Measurements from ENCODE around the gene MGAT3. TPM values are rescaled to one million over a fixed set of nuclear protein-coding genes. Genes with fewer than 3 reads are reported as not detected.
A peak's percentile ranks its signal among the peaks of the same experiment; 100 is the strongest.

The MGAT3 gene
- total RNA-seq, 1 experiment from 2014 or later, result 0.20 TPM

DNA sequence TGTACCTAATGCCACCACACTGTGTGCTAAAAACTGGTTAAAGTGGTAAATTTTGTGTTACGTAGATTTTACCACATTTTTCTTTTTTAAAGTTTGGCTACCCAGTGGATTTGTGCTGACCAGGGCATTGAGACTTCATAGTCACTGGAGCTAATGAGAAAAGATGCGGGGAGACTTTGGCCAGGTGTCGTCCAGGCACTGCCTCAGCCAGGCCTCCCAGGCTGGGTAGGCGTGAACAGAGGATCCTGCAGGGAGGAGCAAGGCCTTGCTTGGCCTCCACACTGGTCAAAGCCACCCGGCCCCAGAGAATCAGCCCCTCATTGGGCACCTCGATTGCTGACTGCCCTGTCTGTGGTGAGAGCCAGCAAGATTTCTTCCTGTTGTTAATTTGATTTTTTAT is 13.4 kb upstream of the MGAT3 start:
- Histone ChIP-seq H3K36me3 (ENCODE audit: control insufficient read depth in 1 of 2, insufficient read depth in 2 of 2, low read length in 2 of 2) (no peaks in the 10 kb centered on the region), H3K9me2 (ENCODE audit: insufficient read depth) (no peaks in the 10 kb centered on the region), H3K79me2 (ENCODE audit: insufficient read depth, low read length) (no peaks in the 10 kb centered on the region), H2AFZ (ENCODE audit: low read depth, low read length, poor library complexity, severe bottlenecking) (no peak overlapping the region), H3K4me1 (ENCODE audit: control insufficient read depth in 1 of 2, insufficient read depth in 2 of 2, low read length in 2 of 2) (peaks cover 8 to 31% of the 10 kb centered on the region in 2 experiments), H3K4me3 (replicated peaks in 1 of 2; ENCODE audit: low read depth in 1 of 2, low read length in 2 of 2) (no peak overlapping the region), H3K9me3 (ENCODE audit: control insufficient read depth in 1 of 2, insufficient read depth in 1 of 2, low read depth in 1 of 2, low read length in 2 of 2) (no peaks in the 10 kb centered on the region), H3K27me3 (ENCODE audit: insufficient read depth, low read length) (no peaks in the 10 kb centered on the region), H3K27ac (ENCODE audit: low read depth, low read length) (no peak overlapping the region), H3K4me2 (ENCODE audit: low read length) (no peak overlapping the region), H3K9ac (ENCODE audit: low read length) (no peak overlapping the region), H4K20me1 (ENCODE audit: insufficient read depth) (no peaks in the 10 kb centered on the region)
- ChIA-PET CTCF (no interaction called here), POLR2A (no interaction called here), RAD21 (ENCODE audit: low non-redundant PET in 1 of 2, low total read pairs in 2 of 2, uncharacterized antibody in 2 of 2, unreplicated experiment in 2 of 2) (no interaction called here)
- TF ChIP-seq, protein P1, sequence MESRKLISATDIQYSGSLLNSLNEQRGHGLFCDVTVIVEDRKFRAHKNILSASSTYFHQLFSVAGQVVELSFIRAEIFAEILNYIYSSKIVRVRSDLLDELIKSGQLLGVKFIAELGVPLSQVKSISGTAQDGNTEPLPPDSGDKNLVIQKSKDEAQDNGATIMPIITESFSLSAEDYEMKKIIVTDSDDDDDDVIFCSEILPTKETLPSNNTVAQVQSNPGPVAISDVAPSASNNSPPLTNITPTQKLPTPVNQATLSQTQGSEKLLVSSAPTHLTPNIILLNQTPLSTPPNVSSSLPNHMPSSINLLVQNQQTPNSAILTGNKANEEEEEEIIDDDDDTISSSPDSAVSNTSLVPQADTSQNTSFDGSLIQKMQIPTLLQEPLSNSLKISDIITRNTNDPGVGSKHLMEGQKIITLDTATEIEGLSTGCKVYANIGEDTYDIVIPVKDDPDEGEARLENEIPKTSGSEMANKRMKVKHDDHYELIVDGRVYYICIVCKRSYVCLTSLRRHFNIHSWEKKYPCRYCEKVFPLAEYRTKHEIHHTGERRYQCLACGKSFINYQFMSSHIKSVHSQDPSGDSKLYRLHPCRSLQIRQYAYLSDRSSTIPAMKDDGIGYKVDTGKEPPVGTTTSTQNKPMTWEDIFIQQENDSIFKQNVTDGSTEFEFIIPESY (IDR thresholded peaks at IDR 0.05; ENCODE audit: extremely low read depth, insufficient replicate concordance, low read length), result no peak
- TF ChIP-seq POLR2AphosphoS5 (IDR thresholded peaks at IDR 0.05; ENCODE audit: low read depth, low read length) (no peak), POLR2A (IDR thresholded peaks at IDR 0.05; ENCODE audit: borderline replicate concordance, extremely low read depth, insufficient read depth, insufficient read length) (no peak), EGR1 (IDR thresholded peaks at IDR 0.05; ENCODE audit: low read depth) (no peak), FOSL1 (IDR thresholded peaks at IDR 0.05; ENCODE audit: low read depth) (no peak), RAD21 (IDR thresholded peaks at IDR 0.05; ENCODE audit: low read depth) (no peak), JUND (IDR thresholded peaks at IDR 0.05) (no peak), EZH2 (IDR thresholded peaks at IDR 0.05) (no peak), SIN3A (IDR thresholded peaks at IDR 0.05; ENCODE audit: low read depth) (no peak), TCF7L2 (IDR thresholded peaks at IDR 0.05; ENCODE audit: borderline replicate concordance, extremely low read depth, insufficient read depth, insufficient read length) (no peak), CBX3 (IDR thresholded peaks at IDR 0.05; ENCODE audit: low read depth) (no peak)
- TF ChIP-seq, protein P2, sequence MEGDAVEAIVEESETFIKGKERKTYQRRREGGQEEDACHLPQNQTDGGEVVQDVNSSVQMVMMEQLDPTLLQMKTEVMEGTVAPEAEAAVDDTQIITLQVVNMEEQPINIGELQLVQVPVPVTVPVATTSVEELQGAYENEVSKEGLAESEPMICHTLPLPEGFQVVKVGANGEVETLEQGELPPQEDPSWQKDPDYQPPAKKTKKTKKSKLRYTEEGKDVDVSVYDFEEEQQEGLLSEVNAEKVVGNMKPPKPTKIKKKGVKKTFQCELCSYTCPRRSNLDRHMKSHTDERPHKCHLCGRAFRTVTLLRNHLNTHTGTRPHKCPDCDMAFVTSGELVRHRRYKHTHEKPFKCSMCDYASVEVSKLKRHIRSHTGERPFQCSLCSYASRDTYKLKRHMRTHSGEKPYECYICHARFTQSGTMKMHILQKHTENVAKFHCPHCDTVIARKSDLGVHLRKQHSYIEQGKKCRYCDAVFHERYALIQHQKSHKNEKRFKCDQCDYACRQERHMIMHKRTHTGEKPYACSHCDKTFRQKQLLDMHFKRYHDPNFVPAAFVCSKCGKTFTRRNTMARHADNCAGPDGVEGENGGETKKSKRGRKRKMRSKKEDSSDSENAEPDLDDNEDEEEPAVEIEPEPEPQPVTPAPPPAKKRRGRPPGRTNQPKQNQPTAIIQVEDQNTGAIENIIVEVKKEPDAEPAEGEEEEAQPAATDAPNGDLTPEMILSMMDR (IDR thresholded peaks at IDR 0.05 in 2 of 3, conservative IDR thresholded peaks at IDR 0.05 in 1 of 3; ENCODE audit: borderline replicate concordance in 1 of 3, insufficient read depth in 1 of 3, low read depth in 2 of 3, low read length in 2 of 3), result no peak
- TF ChIP-seq, protein P3, sequence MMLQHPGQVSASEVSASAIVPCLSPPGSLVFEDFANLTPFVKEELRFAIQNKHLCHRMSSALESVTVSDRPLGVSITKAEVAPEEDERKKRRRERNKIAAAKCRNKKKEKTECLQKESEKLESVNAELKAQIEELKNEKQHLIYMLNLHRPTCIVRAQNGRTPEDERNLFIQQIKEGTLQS (IDR thresholded peaks at IDR 0.05), result no peak
- peak; percentile 47; the same call in 1 of the 2 replicates for ATAC-seq
- intact Hi-C loops (cut with micrococcal nuclease), result no loop called here
- no peak for DNase-seq (ENCODE audit: low read depth, low spot score)
- BruUV-seq (replicated peaks), result no TSS peak

Data from HCT116 (cell line).